CD4-positive, alpha-beta T cell treated with Interferon gamma for 1 hour (primary cell): ENCODE measurements around the gene ASB2.

Experiments used
- DNase-seq: peaks from one replicate; pipeline ENCODE4 v3.0.0-alpha.2; 2020

The ASB2 gene

GRCh38 chr14:93945070-93945399 is 31.3 kb downstream of the ASB2 start:
- DNase-seq, result no peak

GRCh38 chr14:93944348-93945069 is 31.9 kb downstream of the ASB2 start:
- DNase-seq, result no peak

GRCh38 chr14:93943930-93944329 is 32.4 kb downstream of the ASB2 start:
- DNase-seq, result no peak

- no peak for DNase-seq
Measured at GRCh38 chr14:93943052-93943451, 33.3 kb downstream of the ASB2 start.

GRCh38 chr14:93941293-93941910 is 35.0 kb downstream of the ASB2 start:
- DNase-seq, result no peak

- DNase-seq, result no peak
Measured at GRCh38 chr14:93940437-93940836, 35.9 kb downstream of the ASB2 start.

GRCh38 chr14:93939304-93940229 is 36.8 kb downstream of the ASB2 start:
- DNase-seq, result peak; percentile 85

- DNase-seq, result no peak
Measured at GRCh38 chr14:93938751-93939303, 37.5 kb downstream of the ASB2 start.

- DNase-seq, result no peak
Measured at GRCh38 chr14:93937519-93937918, 38.9 kb downstream of the ASB2 start.

GRCh38 chr14:93936926-93937325 is 39.4 kb downstream of the ASB2 start:
- DNase-seq, result no peak

- no peak for DNase-seq
Measured at GRCh38 chr14:93936245-93936644, 40.1 kb downstream of the ASB2 start.

GRCh38 chr14:93935213-93935612 is 41.2 kb downstream of the ASB2 start:
- no peak for DNase-seq

GRCh38 chr14:93932642-93933041 is 43.7 kb downstream of the ASB2 start:
- DNase-seq, result no peak

GRCh38 chr14:93930989-93931307 is 45.4 kb downstream of the ASB2 start:
- no peak for DNase-seq

GRCh38 chr14:93930296-93930988 is 45.9 kb downstream of the ASB2 start:
- DNase-seq, result no peak

- DNase-seq, result no peak
Measured at GRCh38 chr14:93929657-93930056, 46.7 kb downstream of the ASB2 start.

GRCh38 chr14:93929048-93929535 is 47.3 kb downstream of the ASB2 start:
- no peak for DNase-seq

- DNase-seq, result no peak
Measured at GRCh38 chr14:93928184-93929047, 48.0 kb downstream of the ASB2 start.

GRCh38 chr14:93927800-93928145 is 48.6 kb downstream of the ASB2 start:
- DNase-seq, result no peak

GRCh38 chr14:93926873-93927799 is 49.2 kb downstream of the ASB2 start, which contains the start of gene FAM181A:
FAM181A (plus strand) TSS chr14:93927344; CDS start chr14:93928286, 942 bp downstream.
- no peak for DNase-seq
